Neural cell (in vitro differentiated cells): ENCODE data around the gene WNT3A.

ENCODE experiments used
- EP300 ChIP-seq: fragments of 450-650 bp; conservative IDR thresholded peaks from 2 replicates; pipeline ENCODE4 v1.6.1; 2014; ENCODE audit warnings: antibody characterized with exemption, mild to moderate bottlenecking, moderate library complexity; ENCODE audit not compliant: poor library complexity, severe bottlenecking
- EZH2 ChIP-seq: fragments of 200-600, 300-800 bp; shearing (Covaris generic), sonication (generic); IDR thresholded peaks from 2 replicates; pipeline ENCODE4 v1.6.1; 2014; ENCODE audit warnings: antibody characterized with exemption, low read length, borderline replicate concordance, mild to moderate bottlenecking; ENCODE audit not compliant: insufficient read depth, poor library complexity, severe bottlenecking
- MXI1 ChIP-seq: fragments of 450-650 bp; conservative IDR thresholded peaks from 2 replicates; pipeline ENCODE4 v1.6.1; 2014; ENCODE audit warnings: antibody characterized with exemption, mild to moderate bottlenecking; ENCODE audit not compliant: poor library complexity, severe bottlenecking
- POLR2AphosphoS5 ChIP-seq: IDR thresholded peaks from 2 replicates; pipeline ENCODE4 v1.6.1; 2012
- RAD21 ChIP-seq: fragments of 450-650 bp; conservative IDR thresholded peaks from 2 replicates; pipeline ENCODE4 v1.6.1; 2014; ENCODE audit warnings: antibody characterized with exemption, mild to moderate bottlenecking, moderate library complexity
- TF ChIP-seq, protein P1 (sequence below): fragments of 450-650 bp; IDR thresholded peaks from 2 replicates; pipeline ENCODE4 v1.5.1; 2014; ENCODE audit warnings: antibody characterized with exemption, mild to moderate bottlenecking, moderate library complexity; ENCODE audit not compliant: poor library complexity, severe bottlenecking
- TF ChIP-seq, protein P2 (sequence below): IDR thresholded peaks from 2 replicates; pipeline ENCODE4 v1.6.1; 2012; ENCODE audit warnings: borderline replicate concordance

DNA sequence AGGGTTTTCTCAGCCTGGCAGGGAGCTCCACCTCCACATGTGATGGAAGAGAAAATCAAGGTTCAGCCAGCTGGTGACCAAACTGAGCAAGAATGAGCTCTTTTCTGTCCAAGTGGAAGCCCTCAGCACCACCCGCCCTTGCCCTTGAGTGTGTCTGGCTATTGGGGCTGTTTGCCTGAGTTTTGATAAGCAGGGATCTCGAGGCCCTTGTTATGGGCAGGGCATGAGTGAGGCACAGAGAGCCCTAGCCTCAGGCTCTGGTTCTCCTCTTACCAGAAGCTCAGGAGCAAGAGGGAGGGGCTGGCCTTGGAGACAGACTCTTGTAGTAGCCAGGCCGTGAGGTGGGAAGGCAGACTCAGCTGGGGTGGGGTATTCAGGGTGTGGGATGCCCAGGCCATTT lies 38.2 kb downstream of the WNT3A start:
- TF ChIP-seq, protein P1, sequence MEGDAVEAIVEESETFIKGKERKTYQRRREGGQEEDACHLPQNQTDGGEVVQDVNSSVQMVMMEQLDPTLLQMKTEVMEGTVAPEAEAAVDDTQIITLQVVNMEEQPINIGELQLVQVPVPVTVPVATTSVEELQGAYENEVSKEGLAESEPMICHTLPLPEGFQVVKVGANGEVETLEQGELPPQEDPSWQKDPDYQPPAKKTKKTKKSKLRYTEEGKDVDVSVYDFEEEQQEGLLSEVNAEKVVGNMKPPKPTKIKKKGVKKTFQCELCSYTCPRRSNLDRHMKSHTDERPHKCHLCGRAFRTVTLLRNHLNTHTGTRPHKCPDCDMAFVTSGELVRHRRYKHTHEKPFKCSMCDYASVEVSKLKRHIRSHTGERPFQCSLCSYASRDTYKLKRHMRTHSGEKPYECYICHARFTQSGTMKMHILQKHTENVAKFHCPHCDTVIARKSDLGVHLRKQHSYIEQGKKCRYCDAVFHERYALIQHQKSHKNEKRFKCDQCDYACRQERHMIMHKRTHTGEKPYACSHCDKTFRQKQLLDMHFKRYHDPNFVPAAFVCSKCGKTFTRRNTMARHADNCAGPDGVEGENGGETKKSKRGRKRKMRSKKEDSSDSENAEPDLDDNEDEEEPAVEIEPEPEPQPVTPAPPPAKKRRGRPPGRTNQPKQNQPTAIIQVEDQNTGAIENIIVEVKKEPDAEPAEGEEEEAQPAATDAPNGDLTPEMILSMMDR: no peak
- TF ChIP-seq EZH2 (no peak), POLR2AphosphoS5 (no peak), RAD21 (no peak), EP300 (no peak), MXI1 (no peak)
- TF ChIP-seq, protein P2, sequence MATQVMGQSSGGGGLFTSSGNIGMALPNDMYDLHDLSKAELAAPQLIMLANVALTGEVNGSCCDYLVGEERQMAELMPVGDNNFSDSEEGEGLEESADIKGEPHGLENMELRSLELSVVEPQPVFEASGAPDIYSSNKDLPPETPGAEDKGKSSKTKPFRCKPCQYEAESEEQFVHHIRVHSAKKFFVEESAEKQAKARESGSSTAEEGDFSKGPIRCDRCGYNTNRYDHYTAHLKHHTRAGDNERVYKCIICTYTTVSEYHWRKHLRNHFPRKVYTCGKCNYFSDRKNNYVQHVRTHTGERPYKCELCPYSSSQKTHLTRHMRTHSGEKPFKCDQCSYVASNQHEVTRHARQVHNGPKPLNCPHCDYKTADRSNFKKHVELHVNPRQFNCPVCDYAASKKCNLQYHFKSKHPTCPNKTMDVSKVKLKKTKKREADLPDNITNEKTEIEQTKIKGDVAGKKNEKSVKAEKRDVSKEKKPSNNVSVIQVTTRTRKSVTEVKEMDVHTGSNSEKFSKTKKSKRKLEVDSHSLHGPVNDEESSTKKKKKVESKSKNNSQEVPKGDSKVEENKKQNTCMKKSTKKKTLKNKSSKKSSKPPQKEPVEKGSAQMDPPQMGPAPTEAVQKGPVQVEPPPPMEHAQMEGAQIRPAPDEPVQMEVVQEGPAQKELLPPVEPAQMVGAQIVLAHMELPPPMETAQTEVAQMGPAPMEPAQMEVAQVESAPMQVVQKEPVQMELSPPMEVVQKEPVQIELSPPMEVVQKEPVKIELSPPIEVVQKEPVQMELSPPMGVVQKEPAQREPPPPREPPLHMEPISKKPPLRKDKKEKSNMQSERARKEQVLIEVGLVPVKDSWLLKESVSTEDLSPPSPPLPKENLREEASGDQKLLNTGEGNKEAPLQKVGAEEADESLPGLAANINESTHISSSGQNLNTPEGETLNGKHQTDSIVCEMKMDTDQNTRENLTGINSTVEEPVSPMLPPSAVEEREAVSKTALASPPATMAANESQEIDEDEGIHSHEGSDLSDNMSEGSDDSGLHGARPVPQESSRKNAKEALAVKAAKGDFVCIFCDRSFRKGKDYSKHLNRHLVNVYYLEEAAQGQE: no peak
